Kidney (tissue), 14 donors: Measurements from ENCODE around the gene TMEM204. TPM values are rescaled to one million over a fixed set of nuclear protein-coding genes. Genes with fewer than 3 reads are reported as not detected.

Experiments used
- DNase-seq, 5 donors: peaks; one replicate each; pipeline ENCODE4 v3.0.0-alpha.2; 2013 to 2020
- FAIRE-seq: peaks from 2 replicates; lab custom pipeline; 2012; peaks lifted over from hg19 to GRCh38; lab: Jason Lieb, UNC
- H3K27ac ChIP-seq, 2 donors: one replicate each; pipeline ENCODE4 v1.7.0; 2013; ENCODE audit warnings: low read depth in 2 of 2, low read length in 2 of 2, inconsistent platforms in 1 of 2
- H3K27me3 ChIP-seq: one replicate; pipeline ENCODE4 v1.7.1; 2013; ENCODE audit warnings: low read length, inconsistent platforms; ENCODE audit not compliant: control insufficient read depth, insufficient read depth
- H3K36me3 ChIP-seq, 3 donors: one replicate each; pipeline versions ENCODE4 v1.7.0 to v1.7.1; 2013; ENCODE audit warnings: low read length in 3 of 3, control low read depth in 1 of 3, inconsistent platforms in 1 of 3; ENCODE audit not compliant: insufficient read depth in 3 of 3, control insufficient read depth in 2 of 3
- H3K4me1 ChIP-seq, 3 donors: one replicate each; pipeline versions ENCODE4 v1.7.0 to v1.7.1; 2013; ENCODE audit warnings: low read length in 3 of 3, inconsistent platforms in 1 of 3, low read depth in 1 of 3; ENCODE audit not compliant: control insufficient read depth in 2 of 3, insufficient read depth in 2 of 3
- H3K4me3 ChIP-seq, 3 donors: one replicate each; pipeline versions ENCODE4 v1.7.0 to v1.8.1; 2013; ENCODE audit warnings: low read length in 3 of 3, control low read depth in 1 of 3, inconsistent platforms in 1 of 3
- H3K9ac ChIP-seq, 3 donors: one replicate each; pipeline versions ENCODE4 v1.7.0 to v1.7.1; 2013; ENCODE audit warnings: low read length in 3 of 3, control low read depth in 1 of 3, inconsistent platforms in 1 of 3
- H3K9me3 ChIP-seq, 3 donors: one replicate each; pipeline versions ENCODE4 v1.7.0 to v1.7.1; 2013; ENCODE audit warnings: low read length in 3 of 3, control low read depth in 1 of 3, inconsistent platforms in 1 of 3; ENCODE audit not compliant: control insufficient read depth in 2 of 3, insufficient read depth in 1 of 3
- intact Hi-C: fragments of 100-400 bp; cut with DNase I; formaldehyde crosslinking; loops from one replicate; pipeline ENCODE4 v1.11.1; 2022
- polyA plus RNA-seq: library from polyadenylated mRNA; stranded (reverse); fragments of 350-450 nt; fragmentation: Illumina TruSeq; extraction: RNeasy Lipid Tissue Mini Kit (QIAGEN cat#74804); gene quantifications from one replicate; pipeline ENCODE4 v1.2.3, GENCODE V29; 2014; ENCODE audit warnings: low read depth, low replicate concordance; ENCODE audit not compliant: insufficient read depth
- total RNA-seq: library from RNA; stranded (reverse); fragmentation: NEBNext Ultra II Directional; extraction: Animal tissue kit (Norgen Biotek cat#: 25700); gene quantifications from one replicate; pipeline ENCODE4 v1.2.1, GENCODE V29; 2021
- TF ChIP-seq, protein P1 (sequence below): IDR thresholded peaks from 3 replicates; pipeline ENCODE4 v1.5.1; 2012; ENCODE audit warnings: mild to moderate bottlenecking, moderate library complexity, borderline replicate concordance; ENCODE audit not compliant: insufficient read depth; ENCODE audit errors: extremely low read depth
- donor health status: control.
- donor health status: control.
- donor health status: control.
- donor health status: control.
- donor health status: control.
- donor health status: DM: yes; HTN: yes; CAD: no.
- donor health status: Normal renal cell carcinoma (clear cell type).

Gene TMEM204
- total and polyA plus RNA-seq, 2 donors from 2014 or later = 40.9 to 49.5 TPM

DNA sequence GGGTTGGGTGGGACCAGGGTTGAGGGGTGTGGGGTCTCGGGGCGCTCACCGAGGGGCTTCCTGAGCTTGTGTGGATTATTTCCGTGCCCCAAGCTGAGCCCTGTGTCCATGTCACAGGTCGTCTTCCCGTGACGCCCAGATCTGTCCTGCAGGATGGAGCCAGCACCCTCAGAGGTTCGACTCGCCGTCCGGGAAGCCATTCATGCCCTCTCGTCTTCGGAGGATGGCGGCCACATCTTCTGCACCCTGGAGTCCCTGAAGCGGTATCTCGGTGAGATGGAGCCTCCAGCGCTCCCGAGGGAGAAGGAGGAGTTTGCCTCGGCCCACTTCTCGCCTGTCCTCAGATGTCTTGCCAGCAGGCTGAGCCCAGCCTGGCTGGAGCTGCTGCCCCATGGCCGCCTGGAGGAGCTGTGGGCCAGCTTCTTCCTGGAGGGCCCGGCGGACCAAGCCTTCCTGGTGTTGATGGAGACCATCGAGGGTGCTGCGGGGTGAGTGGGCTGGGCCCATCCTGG is 39.3 kb upstream of the TMEM204 start:
- no peaks in the 10 kb centered on the region for H3K27me3 ChIP-seq
- no peaks in the 10 kb centered on the region for H3K36me3 ChIP-seq
- H3K27ac ChIP-seq = no peak overlapping the region
- H3K4me1 ChIP-seq = peaks cover 0 to 18% (median 3%) of the 10 kb centered on the region in 3 donors
- TF ChIP-seq, protein P1, sequence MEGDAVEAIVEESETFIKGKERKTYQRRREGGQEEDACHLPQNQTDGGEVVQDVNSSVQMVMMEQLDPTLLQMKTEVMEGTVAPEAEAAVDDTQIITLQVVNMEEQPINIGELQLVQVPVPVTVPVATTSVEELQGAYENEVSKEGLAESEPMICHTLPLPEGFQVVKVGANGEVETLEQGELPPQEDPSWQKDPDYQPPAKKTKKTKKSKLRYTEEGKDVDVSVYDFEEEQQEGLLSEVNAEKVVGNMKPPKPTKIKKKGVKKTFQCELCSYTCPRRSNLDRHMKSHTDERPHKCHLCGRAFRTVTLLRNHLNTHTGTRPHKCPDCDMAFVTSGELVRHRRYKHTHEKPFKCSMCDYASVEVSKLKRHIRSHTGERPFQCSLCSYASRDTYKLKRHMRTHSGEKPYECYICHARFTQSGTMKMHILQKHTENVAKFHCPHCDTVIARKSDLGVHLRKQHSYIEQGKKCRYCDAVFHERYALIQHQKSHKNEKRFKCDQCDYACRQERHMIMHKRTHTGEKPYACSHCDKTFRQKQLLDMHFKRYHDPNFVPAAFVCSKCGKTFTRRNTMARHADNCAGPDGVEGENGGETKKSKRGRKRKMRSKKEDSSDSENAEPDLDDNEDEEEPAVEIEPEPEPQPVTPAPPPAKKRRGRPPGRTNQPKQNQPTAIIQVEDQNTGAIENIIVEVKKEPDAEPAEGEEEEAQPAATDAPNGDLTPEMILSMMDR = peak; percentile 34
- H3K4me3 ChIP-seq = peak overlapping the region; percentile 44 to 81 (median 58)
- peak in 3 of 5 donors; percentile 30 to 88 (median 58) for DNase-seq
- peak overlapping the region in 1 of 3 donors; percentile 19 for H3K9ac ChIP-seq
- H3K9me3 ChIP-seq = no peaks in the 10 kb centered on the region
- intact Hi-C loops = no loop called here
- no peak for FAIRE-seq

DNA sequence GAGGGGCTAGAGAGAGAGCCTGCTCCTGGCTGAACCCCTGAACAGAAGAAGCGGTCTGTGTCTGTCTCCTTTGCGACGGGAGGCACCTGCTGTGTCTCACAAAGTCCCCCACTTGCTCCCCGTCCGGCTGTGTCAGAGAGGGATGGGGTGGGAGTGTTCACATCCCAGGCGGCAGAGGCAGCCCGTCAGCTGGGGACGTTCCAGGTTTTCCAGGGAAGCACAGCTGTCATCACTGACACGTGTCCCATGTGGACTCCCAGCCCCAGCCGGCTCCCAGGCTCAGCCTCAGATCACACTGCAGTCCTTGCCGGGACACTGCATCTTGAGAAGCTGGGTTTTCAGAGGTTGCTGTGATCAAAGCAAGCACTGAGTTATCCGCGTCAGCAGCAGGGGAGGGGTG is 38.8 kb upstream of the TMEM204 start:
- TF ChIP-seq, protein P1 = no peak
- no peak for FAIRE-seq
- H3K4me1 ChIP-seq = peaks cover 0 to 18% (median 3%) of the 10 kb centered on the region in 3 donors
- no peaks in the 10 kb centered on the region for H3K9me3 ChIP-seq
- H3K9ac ChIP-seq = no peak overlapping the region
- no peaks in the 10 kb centered on the region for H3K36me3 ChIP-seq
- peak in 2 of 5 donors; percentile 26 to 69 for DNase-seq
- H3K27ac ChIP-seq = no peak overlapping the region
- no peaks in the 10 kb centered on the region for H3K27me3 ChIP-seq
- intact Hi-C loops = no loop called here
- no peak overlapping the region for H3K4me3 ChIP-seq

DNA sequence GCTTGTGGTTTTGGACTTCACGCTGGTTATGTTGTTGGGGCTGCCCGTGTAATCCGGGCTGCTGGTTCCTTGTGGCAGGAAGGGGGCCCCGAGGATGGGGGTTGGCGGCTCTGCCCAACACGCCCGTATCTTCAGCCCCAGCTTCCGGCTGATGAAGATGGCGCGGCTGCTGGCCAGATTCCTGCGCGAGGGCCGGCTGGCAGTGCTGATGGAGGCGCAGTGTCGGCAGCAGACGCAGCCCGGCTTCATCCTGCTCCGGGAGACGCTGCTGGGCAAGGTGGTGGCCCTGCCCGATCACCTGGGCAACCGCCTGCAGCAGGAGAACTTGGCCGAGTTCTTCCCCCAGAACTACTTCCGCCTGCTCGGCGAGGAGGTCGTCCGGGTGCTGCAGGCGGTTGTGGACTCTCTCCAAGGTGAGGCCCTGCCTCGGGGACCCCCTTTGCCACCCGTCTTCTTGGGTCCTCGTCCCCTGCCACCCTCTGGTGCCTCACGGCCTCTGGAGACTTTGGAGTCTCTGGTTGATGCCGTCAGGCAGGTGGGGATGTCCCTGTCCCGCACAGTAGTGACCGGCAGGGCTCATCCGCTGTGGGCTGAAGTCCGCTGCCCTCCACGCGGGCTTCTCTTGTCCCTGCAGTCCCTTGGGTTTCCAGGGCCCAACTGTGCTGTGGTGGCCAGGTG is 38.1 kb upstream of the TMEM204 start:
- intact Hi-C loops = no loop called here
- Histone ChIP-seq H3K9ac (no peak overlapping the region), H3K27me3 (no peaks in the 10 kb centered on the region), H3K4me3 (no peak overlapping the region), H3K36me3 (no peaks in the 10 kb centered on the region), H3K27ac (no peak overlapping the region), H3K4me1 (peaks cover 0 to 18% (median 3%) of the 10 kb centered on the region in 3 donors), H3K9me3 (no peaks in the 10 kb centered on the region)
- FAIRE-seq = no peak
- peak in 1 of 5 donors; percentile 78 for DNase-seq
- TF ChIP-seq, protein P1 = no peak
